ENCODE results near the gene PWWP2B. TPM values are rescaled to one million over a fixed set of nuclear protein-coding genes. Genes with fewer than 3 reads are reported as not detected.

Gene PWWP2B
- total and polyA plus RNA-seq, 2 donors (not counting 3 experiments of a cell fraction or from before 2014, with no cell fraction given) = 4.6 to 11.8 TPM

DNA sequence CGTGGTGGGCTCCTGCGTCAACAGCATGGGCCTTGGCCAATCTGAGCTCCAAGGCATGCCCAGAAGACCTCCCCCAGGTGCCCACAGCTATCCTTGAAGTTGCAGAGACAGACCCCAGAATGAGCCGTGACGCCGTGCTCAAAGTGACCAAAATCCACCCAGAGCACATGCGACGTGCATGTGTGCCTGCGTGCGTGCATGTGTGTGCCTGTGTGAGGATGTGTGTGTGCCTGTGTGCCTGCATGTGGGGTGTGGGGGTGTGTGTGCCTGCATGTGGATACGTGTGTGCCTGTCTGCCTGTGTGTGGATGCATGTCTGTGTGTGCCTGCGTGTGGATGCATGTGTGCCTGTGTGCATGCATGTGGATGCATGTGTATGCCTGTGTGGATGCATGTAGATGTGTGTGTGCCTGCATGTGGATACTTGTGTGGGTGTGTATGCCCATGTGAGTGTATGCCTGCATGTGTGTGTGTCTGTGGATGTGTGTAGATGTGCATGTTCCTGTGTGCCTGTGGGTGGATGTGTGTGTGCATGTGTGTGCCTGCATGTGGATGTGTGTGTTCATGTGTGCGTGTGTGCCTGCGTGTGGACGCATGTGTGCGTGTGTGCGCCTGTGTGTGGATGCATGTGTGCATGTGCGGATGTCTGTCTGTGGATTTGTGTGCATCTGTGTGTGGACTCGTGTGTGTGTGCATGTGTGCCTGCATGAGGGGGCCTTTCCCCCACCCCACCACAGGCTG, 42.6 kb downstream of the PWWP2B start:
- FAIRE-seq (no peak), DNase-seq (ENCODE audit: low read depth, low spot score) (no peak)
- Histone ChIP-seq H3K9ac (replicated peaks; ENCODE audit: extremely low read depth, insufficient read depth, low read length) (no peak overlapping the region), H3K4me2 (ENCODE audit: insufficient read depth, low read length) (no peak overlapping the region), H3K4me3 (replicated peaks in 1 of 3; ENCODE audit: insufficient read depth in 1 of 3, low read depth in 1 of 3, low read length in 3 of 3) (no peak overlapping the region), H3K9me1 (replicated peaks; ENCODE audit: control insufficient read depth, extremely low read depth, insufficient read depth, low read length) (no peaks in the 10 kb centered on the region), H3K79me2 (ENCODE audit: control insufficient read depth, insufficient read depth, low read length) (no peaks in the 10 kb centered on the region), H3K4me1 (ENCODE audit: control insufficient read depth, extremely low read depth, insufficient read depth, low read length) (no peaks in the 10 kb centered on the region), H4K20me1 (replicated peaks; ENCODE audit: control insufficient read depth, extremely low read depth, insufficient read depth, low read length) (no peaks in the 10 kb centered on the region), H3K9me3 (replicated peaks; ENCODE audit: control insufficient read depth, insufficient read depth, low read length) (no peaks in the 10 kb centered on the region), H3K27me3 (ENCODE audit: control insufficient read depth in 2 of 2, insufficient read depth in 2 of 2, low read length in 2 of 2) (no peaks in the 10 kb centered on the region), H3K36me3 (ENCODE audit: control insufficient read depth in 2 of 2, extremely low read depth in 1 of 2, insufficient read depth in 2 of 2, low read length in 2 of 2) (no peaks in the 10 kb centered on the region), H3K27ac (ENCODE audit: insufficient read depth, low read depth, low read length) (no peak overlapping the region), H2AFZ (ENCODE audit: low read depth, low read length) (no peak overlapping the region)
- dilution Hi-C loops (cut with MboI; ENCODE audit: extremely low pct_ligation_motif_present, low sequenced_read_pairs) = no loop called here
- POLR2A ChIA-PET = no interaction called here
- no peak for TF ChIP-seq EZH2 (IDR thresholded peaks at IDR 0.05; ENCODE audit: borderline replicate concordance, low read depth, low read length, severe bottlenecking)
- TF ChIP-seq, protein P1, sequence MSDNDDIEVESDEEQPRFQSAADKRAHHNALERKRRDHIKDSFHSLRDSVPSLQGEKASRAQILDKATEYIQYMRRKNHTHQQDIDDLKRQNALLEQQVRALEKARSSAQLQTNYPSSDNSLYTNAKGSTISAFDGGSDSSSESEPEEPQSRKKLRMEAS (IDR thresholded peaks at IDR 0.05; ENCODE audit: insufficient read depth, insufficient read length) = no peak
- no peak for TF ChIP-seq POLR2A (IDR thresholded peaks at IDR 0.05; ENCODE audit: low read depth, low read length)
- no peak for TF ChIP-seq MYC (IDR thresholded peaks at IDR 0.05; ENCODE audit: low read depth, low read length)
- no peak for TF ChIP-seq POLR2AphosphoS5 (IDR thresholded peaks at IDR 0.05; ENCODE audit: insufficient read depth, low read depth, low read length)
- TF ChIP-seq, protein P2, sequence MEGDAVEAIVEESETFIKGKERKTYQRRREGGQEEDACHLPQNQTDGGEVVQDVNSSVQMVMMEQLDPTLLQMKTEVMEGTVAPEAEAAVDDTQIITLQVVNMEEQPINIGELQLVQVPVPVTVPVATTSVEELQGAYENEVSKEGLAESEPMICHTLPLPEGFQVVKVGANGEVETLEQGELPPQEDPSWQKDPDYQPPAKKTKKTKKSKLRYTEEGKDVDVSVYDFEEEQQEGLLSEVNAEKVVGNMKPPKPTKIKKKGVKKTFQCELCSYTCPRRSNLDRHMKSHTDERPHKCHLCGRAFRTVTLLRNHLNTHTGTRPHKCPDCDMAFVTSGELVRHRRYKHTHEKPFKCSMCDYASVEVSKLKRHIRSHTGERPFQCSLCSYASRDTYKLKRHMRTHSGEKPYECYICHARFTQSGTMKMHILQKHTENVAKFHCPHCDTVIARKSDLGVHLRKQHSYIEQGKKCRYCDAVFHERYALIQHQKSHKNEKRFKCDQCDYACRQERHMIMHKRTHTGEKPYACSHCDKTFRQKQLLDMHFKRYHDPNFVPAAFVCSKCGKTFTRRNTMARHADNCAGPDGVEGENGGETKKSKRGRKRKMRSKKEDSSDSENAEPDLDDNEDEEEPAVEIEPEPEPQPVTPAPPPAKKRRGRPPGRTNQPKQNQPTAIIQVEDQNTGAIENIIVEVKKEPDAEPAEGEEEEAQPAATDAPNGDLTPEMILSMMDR (IDR thresholded peaks at IDR 0.05; ENCODE audit: extremely low read depth in 1 of 2, insufficient read depth in 1 of 2, low read depth in 1 of 2, low read length in 2 of 2) = no peak
- intact Hi-C loops (cut with micrococcal nuclease) = no loop called here
- CTCF ChIA-PET = no interaction called here
- no TSS peak for BruUV-seq (replicated peaks)
